Upper lobe of right lung (tissue), 1 donor: ENCODE data around the gene MAN1C1. TPM values are rescaled to one million over a fixed set of nuclear protein-coding genes. Genes with fewer than 3 reads are reported as not detected.

Experiments used
- ATAC-seq: fragments of 200-7000 bp; cut with Tn5 transposase; one replicate; pipeline ENCODE4 v1.9.1; 2020; ENCODE audit warnings: mild to moderate bottlenecking, moderate library complexity
- DNase-seq: peaks from one replicate; pipeline ENCODE4 v3.0.0-alpha.2; 2020
- H3K27ac ChIP-seq: fragments of 200-600 bp; one replicate; pipeline ENCODE4 v1.8.0; 2022
- H3K27me3 ChIP-seq: fragments of 200-600 bp; one replicate; pipeline ENCODE4 v1.8.0; 2022; ENCODE audit warnings: mild to moderate bottlenecking
- H3K36me3 ChIP-seq: fragments of 200-600 bp; one replicate; pipeline ENCODE4 v1.8.0; 2022
- H3K4me1 ChIP-seq: fragments of 200-600 bp; one replicate; pipeline ENCODE4 v1.8.0; 2022
- H3K4me3 ChIP-seq: fragments of 200-600 bp; one replicate; pipeline ENCODE4 v1.8.0; 2022; ENCODE audit warnings: mild to moderate bottlenecking
- H3K9me3 ChIP-seq: fragments of 200-600 bp; one replicate; pipeline ENCODE4 v1.8.0; 2022
- CTCF ChIP-seq: fragments of 200-600 bp; IDR thresholded peaks from one replicate; pipeline ENCODE4 v1.8.0; 2022; ENCODE audit warnings: antibody characterized with exemption
- intact Hi-C: fragments of 100-400 bp; cut with DNase I; formaldehyde crosslinking; loops from one replicate; pipeline ENCODE4 v1.11.0; 2022
- total RNA-seq: library from RNA; stranded (reverse); fragmentation: NEBNext Ultra II Directional; extraction: Animal tissue kit (Norgen Biotek cat#: 25700); gene quantifications from one replicate; pipeline ENCODE4 v1.2.1, GENCODE V29; 2021
- donor health status: DM: no; HTN: yes; CAD: no; lungs with severe emphysema.

Gene MAN1C1
- total RNA-seq, 1 donor from 2014 or later, result 19.7 TPM

GRCh38 chr1:25755475-25756125 lies 139.0 kb downstream of the MAN1C1 start:
- no peaks in the 10 kb centered on the region for H3K4me1 ChIP-seq
- no peaks in the 10 kb centered on the region for H3K36me3 ChIP-seq
- DNase-seq (no peak), ATAC-seq (no peak)
- intact Hi-C loops, result no loop called here
- H3K27ac ChIP-seq, result no peak overlapping the region
- no peaks in the 10 kb centered on the region for H3K9me3 ChIP-seq
- no peak for TF ChIP-seq CTCF
- no peak overlapping the region for H3K4me3 ChIP-seq
- H3K27me3 ChIP-seq, result no peaks in the 10 kb centered on the region

GRCh38 chr1:25756215-25756614 lies 139.6 kb downstream of the MAN1C1 start:
- no peaks in the 10 kb centered on the region for H3K27me3 ChIP-seq
- no peak for DNase-seq
- intact Hi-C loops, result no loop called here
- no peak overlapping the region for H3K27ac ChIP-seq
- TF ChIP-seq CTCF, result no peak
- no peaks in the 10 kb centered on the region for H3K4me1 ChIP-seq
- no peak for ATAC-seq
- no peaks in the 10 kb centered on the region for H3K9me3 ChIP-seq
- no peaks in the 10 kb centered on the region for H3K36me3 ChIP-seq
- no peak overlapping the region for H3K4me3 ChIP-seq

GRCh38 chr1:25757151-25757845 lies 140.7 kb downstream of the MAN1C1 start:
- H3K27ac ChIP-seq, result no peak overlapping the region
- intact Hi-C loops, result no loop called here
- no peak for ATAC-seq
- DNase-seq, result no peak
- H3K9me3 ChIP-seq, result no peaks in the 10 kb centered on the region
- TF ChIP-seq CTCF, result no peak
- H3K27me3 ChIP-seq, result no peaks in the 10 kb centered on the region
- no peaks in the 10 kb centered on the region for H3K36me3 ChIP-seq
- no peaks in the 10 kb centered on the region for H3K4me1 ChIP-seq
- H3K4me3 ChIP-seq, result no peak overlapping the region

- no peaks in the 10 kb centered on the region for H3K4me1 ChIP-seq
- H3K27me3 ChIP-seq, result no peaks in the 10 kb centered on the region
- TF ChIP-seq CTCF, result no peak
- no peak overlapping the region for H3K27ac ChIP-seq
- intact Hi-C loops, result no loop called here
- H3K4me3 ChIP-seq, result no peak overlapping the region
- H3K36me3 ChIP-seq, result no peaks in the 10 kb centered on the region
- no peak for DNase-seq
- no peak for ATAC-seq
- no peaks in the 10 kb centered on the region for H3K9me3 ChIP-seq
Observed at GRCh38 chr1:25757846-25758185, 141.2 kb downstream of the MAN1C1 start.

- DNase-seq (no peak), ATAC-seq (no peak)
- TF ChIP-seq CTCF, result no peak
- Histone ChIP-seq H3K9me3 (no peaks in the 10 kb centered on the region), H3K27me3 (no peaks in the 10 kb centered on the region), H3K36me3 (no peaks in the 10 kb centered on the region), H3K4me1 (no peaks in the 10 kb centered on the region), H3K27ac (no peak overlapping the region), H3K4me3 (no peak overlapping the region)
- intact Hi-C loops, result no loop called here
Observed at GRCh38 chr1:25758466-25759070, 142.0 kb downstream of the MAN1C1 start.
